Measurements from ENCODE around the gene ITM2C.
A peak's percentile ranks its signal among the peaks of the same experiment; 100 is the strongest.

ITM2C gene

DNA sequence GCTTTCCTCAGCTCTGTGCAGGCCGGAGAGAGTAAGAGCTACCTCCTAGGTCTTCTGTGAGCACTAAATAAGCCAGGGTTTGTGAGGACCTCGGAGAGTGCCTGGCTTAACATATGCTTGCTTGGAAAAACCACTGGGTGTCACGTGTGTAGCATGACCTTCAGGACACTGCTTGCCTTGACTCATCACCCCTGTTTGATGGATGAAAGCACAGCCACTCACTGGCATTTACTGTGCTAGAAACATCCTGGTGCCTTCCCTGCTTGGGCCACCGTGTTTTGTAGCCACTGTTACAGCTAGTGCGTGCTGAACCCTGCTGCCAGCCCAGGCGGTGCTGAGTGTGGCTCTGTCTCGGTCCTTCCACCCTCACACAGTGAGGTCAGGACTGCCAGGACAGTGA lies 34.8 kb upstream of the ITM2C start:
- DNase-seq (ENCODE audit: low read depth): no peak
- TF ChIP-seq, protein P1, sequence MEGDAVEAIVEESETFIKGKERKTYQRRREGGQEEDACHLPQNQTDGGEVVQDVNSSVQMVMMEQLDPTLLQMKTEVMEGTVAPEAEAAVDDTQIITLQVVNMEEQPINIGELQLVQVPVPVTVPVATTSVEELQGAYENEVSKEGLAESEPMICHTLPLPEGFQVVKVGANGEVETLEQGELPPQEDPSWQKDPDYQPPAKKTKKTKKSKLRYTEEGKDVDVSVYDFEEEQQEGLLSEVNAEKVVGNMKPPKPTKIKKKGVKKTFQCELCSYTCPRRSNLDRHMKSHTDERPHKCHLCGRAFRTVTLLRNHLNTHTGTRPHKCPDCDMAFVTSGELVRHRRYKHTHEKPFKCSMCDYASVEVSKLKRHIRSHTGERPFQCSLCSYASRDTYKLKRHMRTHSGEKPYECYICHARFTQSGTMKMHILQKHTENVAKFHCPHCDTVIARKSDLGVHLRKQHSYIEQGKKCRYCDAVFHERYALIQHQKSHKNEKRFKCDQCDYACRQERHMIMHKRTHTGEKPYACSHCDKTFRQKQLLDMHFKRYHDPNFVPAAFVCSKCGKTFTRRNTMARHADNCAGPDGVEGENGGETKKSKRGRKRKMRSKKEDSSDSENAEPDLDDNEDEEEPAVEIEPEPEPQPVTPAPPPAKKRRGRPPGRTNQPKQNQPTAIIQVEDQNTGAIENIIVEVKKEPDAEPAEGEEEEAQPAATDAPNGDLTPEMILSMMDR (IDR thresholded peaks at IDR 0.05; ENCODE audit: control insufficient read depth, insufficient read depth, low read depth, low read length, missing control alignments): no peak
- no peak overlapping the region for H3K4me3 ChIP-seq (ENCODE audit: control insufficient read depth, low read depth, low read length)

DNA sequence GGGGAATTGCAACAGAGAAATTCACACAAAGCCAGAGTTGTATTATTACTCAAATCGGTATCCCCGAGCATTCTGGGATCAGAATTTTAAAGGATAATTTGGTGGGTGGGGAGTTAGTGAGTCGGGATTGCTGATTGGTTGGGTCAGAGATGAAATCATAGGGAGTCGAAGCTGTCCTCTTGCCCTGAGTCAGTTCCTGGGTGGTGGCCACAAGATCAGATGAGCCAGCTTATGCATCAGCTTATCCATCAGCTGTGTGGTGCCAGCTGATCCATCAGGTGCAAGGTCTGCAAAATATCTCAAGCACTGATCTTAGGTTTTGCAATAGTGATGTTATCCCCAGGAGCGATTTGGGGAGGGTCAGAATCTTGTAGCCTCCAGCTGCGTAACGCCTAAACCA lies 34.3 kb upstream of the ITM2C start:
- H3K4me3 ChIP-seq (ENCODE audit: control insufficient read depth, low read depth, low read length): no peak overlapping the region
- DNase-seq (ENCODE audit: low read depth): no peak
- TF ChIP-seq, protein P1 (IDR thresholded peaks at IDR 0.05; ENCODE audit: control insufficient read depth, insufficient read depth, low read depth, low read length, missing control alignments): no peak

DNA sequence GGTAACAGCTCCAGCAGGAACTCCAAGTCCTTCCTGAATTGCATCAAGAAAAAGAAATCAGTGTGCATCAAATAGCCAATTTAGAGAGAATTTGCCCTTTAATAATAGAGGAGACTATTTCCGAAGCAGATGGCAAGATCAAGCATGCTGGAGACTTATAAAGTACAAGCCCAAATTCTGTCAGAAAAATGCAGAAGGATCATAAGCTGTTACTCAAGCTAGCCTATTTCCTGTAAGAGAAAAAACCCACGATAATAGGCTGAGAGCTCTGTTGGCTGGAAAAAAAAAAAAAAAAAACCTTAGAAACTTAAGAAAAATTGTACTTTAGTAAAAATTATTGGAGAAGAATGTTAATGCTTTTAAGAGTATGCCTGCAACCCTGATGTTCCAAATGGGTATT lies 24.4 kb upstream of the ITM2C start:
- no peak for DNase-seq (ENCODE audit: low read depth)
- no peak overlapping the region for H3K4me3 ChIP-seq (ENCODE audit: control insufficient read depth, low read depth, low read length)
- TF ChIP-seq, protein P1 (IDR thresholded peaks at IDR 0.05; ENCODE audit: control insufficient read depth, insufficient read depth, low read depth, low read length, missing control alignments): no peak

DNA sequence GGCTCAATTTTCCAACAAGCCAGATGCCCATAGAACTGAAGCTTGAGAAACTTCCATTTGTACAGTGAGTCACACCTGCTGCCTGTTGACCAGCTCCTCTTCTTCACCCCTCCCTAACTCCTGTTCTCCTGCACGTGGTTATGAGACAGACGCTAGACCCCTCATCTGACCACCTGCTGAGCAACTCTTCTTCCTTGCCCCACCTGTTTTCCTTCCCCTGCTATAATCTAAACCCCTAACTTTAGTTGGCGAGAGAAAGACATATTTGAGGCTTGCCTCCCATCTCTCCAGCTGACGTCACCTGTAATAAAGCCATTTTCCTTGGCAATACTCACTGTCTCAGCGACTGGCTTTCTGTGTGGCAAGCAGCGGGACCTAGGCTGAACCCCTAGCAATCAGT lies 22.3 kb upstream of the ITM2C start:
- no peak for DNase-seq (ENCODE audit: low read depth)
- TF ChIP-seq, protein P1 (IDR thresholded peaks at IDR 0.05; ENCODE audit: control insufficient read depth, insufficient read depth, low read depth, low read length, missing control alignments): no peak
- H3K4me3 ChIP-seq (ENCODE audit: control insufficient read depth, low read depth, low read length): no peak overlapping the region

DNA sequence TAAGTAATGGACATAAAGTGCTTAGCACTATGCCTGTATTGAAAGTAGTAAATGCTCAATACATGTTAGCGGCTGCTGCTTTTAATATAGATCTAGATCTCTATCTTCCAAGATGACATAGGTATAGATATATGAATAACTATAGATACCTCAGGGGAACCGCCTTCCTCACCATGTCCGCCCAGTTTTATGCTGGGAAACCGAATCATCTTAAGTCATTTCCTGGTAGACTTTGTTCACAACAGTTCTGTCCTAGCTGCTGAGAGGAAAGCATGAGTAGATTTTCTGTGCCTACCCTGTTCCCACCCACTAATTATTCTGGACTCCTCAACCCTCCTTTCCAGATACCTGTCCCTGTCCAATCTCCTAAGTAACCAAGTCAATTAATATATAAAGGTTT lies 21.6 kb upstream of the ITM2C start:
- H3K4me3 ChIP-seq (ENCODE audit: control insufficient read depth, low read depth, low read length): no peak overlapping the region
- DNase-seq (ENCODE audit: low read depth): no peak
- TF ChIP-seq, protein P1 (IDR thresholded peaks at IDR 0.05; ENCODE audit: control insufficient read depth, insufficient read depth, low read depth, low read length, missing control alignments): no peak

DNA sequence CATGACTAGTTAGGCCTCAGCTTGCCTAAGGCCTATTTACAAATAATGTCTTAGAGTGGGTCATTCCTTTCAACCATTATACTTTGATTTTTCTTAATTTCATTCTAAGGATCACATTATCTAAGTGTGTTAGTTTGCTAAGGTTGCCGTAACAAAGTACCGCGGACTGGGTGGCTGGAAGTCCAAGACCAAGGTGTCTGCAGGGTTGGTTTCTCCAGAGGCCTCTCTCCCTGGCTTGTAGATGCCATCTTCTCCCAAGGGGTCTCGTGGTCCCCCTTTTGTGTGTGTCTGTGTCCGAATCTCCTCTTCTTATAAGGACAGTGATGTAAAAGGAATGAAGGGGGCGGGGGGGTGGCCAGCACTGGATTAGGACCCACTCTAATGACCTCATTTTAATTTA lies 18.4 kb upstream of the ITM2C start:
- H3K4me3 ChIP-seq (ENCODE audit: control insufficient read depth, low read depth, low read length): no peak overlapping the region
- DNase-seq (ENCODE audit: low read depth): no peak
- TF ChIP-seq, protein P1 (IDR thresholded peaks at IDR 0.05; ENCODE audit: control insufficient read depth, insufficient read depth, low read depth, low read length, missing control alignments): no peak

DNA sequence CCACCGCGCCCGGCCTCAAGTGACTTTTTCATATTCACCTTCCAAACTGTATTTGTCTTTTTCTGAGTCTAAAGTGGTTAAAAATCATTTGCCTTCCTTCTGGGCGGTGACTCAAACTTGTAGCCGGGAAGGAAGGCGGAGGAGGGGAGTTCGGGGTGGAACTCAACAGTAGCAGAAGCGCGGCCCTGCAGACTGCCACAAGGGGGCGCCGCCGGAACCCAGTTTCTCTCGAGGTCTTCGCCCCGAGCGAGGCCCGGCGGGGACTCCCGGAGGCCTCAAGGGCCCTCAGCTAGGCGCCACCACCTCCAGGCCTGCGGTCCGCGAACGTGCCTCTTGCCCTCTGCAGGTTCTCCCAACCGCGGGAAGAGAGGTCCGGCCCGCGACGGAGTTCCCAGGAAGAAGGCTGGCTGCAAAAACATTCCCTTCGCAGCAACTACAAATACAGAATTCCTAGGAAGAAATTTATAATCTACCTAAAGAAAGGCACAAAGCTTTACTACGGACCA lies 16.8 kb upstream of the ITM2C start:
- peak; percentile 34 for DNase-seq (ENCODE audit: low read depth)
- H3K4me3 ChIP-seq (ENCODE audit: control insufficient read depth, low read depth, low read length): no peak overlapping the region

More for the DNA sequence above, 16.8 kb upstream of the ITM2C start:
- TF ChIP-seq, protein P1 (IDR thresholded peaks at IDR 0.05; ENCODE audit: control insufficient read depth, insufficient read depth, low read depth, low read length, missing control alignments): peak; percentile 94
